Fibroblast of mammary gland (primary cell): ENCODE results near the gene PUSL1.

Experiments used
- DNase-seq: peaks from one replicate; pipeline ENCODE4 v3.0.0-alpha.2; 2010; ENCODE audit warnings: low read depth
- H3K4me3 ChIP-seq: 2 replicates; pipeline ENCODE4 v1.5.1; 2011; ENCODE audit warnings: low read depth, mild to moderate bottlenecking, low read length, moderate library complexity; ENCODE audit not compliant: control insufficient read depth
- TF ChIP-seq, protein P1 (sequence below): conservative IDR thresholded peaks from 2 replicates; pipeline ENCODE4 v1.5.1; 2011; ENCODE audit warnings: low read depth, low read length, inconsistent platforms; ENCODE audit not compliant: control insufficient read depth, insufficient read depth

PUSL1 gene

DNA sequence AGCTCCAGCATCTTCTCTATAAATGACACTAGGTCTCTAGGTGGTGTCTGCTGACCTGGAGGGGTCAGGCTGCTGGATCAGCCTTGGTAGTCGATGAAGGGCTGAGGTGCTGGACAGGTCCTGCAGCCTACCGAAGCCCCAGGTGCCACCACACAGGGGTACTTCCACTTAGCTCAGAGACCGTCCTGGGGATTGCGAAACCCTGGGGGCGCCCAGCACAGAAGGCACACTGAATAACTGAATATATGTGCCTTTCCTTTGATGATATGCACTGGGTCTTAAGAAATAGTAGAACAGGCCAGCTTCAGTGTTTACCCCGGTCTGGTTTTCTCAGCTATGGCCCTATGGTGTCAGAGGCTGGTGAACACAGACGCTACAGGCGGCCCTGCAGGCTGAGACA lies 45.6 kb upstream of the PUSL1 start:
- TF ChIP-seq, protein P1, sequence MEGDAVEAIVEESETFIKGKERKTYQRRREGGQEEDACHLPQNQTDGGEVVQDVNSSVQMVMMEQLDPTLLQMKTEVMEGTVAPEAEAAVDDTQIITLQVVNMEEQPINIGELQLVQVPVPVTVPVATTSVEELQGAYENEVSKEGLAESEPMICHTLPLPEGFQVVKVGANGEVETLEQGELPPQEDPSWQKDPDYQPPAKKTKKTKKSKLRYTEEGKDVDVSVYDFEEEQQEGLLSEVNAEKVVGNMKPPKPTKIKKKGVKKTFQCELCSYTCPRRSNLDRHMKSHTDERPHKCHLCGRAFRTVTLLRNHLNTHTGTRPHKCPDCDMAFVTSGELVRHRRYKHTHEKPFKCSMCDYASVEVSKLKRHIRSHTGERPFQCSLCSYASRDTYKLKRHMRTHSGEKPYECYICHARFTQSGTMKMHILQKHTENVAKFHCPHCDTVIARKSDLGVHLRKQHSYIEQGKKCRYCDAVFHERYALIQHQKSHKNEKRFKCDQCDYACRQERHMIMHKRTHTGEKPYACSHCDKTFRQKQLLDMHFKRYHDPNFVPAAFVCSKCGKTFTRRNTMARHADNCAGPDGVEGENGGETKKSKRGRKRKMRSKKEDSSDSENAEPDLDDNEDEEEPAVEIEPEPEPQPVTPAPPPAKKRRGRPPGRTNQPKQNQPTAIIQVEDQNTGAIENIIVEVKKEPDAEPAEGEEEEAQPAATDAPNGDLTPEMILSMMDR: no peak
- DNase-seq: no peak

GRCh38 chr1:1264026-1264425 lies 44.4 kb upstream of the PUSL1 start:
- no peak overlapping the region for H3K4me3 ChIP-seq
- TF ChIP-seq, protein P1: no peak
- DNase-seq: no peak

More for the DNA sequence above, 45.6 kb upstream of the PUSL1 start:
- no peak overlapping the region for H3K4me3 ChIP-seq

DNA sequence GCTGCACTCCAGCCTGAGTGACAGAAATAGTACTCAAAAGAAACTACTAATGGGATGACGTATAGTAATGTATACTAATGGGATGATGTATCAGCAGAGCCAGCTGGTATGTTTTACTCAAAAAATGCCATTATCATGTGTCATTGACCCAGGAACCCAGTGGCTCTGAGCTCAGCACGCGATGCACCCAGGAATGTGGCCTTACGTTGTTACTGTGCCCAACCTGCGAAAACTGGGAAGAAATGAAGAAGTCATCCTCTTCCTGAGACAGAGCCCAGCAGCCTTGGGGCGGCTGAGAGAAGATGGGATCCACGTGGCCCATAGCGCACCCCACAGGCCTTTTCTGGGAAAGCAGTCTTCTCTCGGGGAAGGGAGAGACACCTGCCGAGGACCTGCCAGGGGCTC lies 43.5 kb upstream of the PUSL1 start:
- TF ChIP-seq, protein P1: peak; percentile 54
- peak; percentile 98 for DNase-seq
- H3K4me3 ChIP-seq: no peak overlapping the region

GRCh38 chr1:1267488-1268283 lies 40.7 kb upstream of the PUSL1 start:
- TF ChIP-seq, protein P1: no peak
- no peak overlapping the region for H3K4me3 ChIP-seq
- DNase-seq: no peak

DNA sequence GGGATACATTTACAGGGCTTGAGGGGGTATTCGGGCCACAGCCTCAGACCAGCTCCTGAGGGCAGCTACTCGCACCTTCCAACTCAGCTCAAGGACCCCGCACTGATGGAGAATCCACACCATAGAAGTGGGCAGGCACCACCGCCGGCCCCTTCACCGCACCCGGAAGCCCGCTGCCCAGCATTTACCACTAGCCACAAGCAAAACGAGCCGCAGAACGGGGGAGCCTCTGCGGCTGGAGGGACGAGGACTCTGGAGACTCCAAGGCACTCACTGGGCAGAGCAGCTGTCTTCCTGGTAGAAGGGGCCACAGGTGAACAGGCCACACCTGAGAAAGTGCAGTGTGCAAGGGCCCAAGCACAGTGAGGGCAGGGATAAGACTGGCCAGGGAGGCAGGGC lies 40.1 kb upstream of the PUSL1 start:
- no peak for DNase-seq
- H3K4me3 ChIP-seq: no peak overlapping the region
- TF ChIP-seq, protein P1: no peak

- no peak overlapping the region for H3K4me3 ChIP-seq
- peak; percentile 60 for DNase-seq
- TF ChIP-seq, protein P1: no peak
Observed at GRCh38 chr1:1270813-1271212, 37.6 kb upstream of the PUSL1 start.
